Measurements from ENCODE around the gene FNBP1. TPM values are rescaled to one million over a fixed set of nuclear protein-coding genes. Genes with fewer than 3 reads are reported as not detected.
A peak's percentile ranks its signal among the peaks of the same experiment; 100 is the strongest.

The FNBP1 gene
- total and polyA plus RNA-seq, 8 donors = 5.3 to 18.5 (median 7.1) TPM

DNA sequence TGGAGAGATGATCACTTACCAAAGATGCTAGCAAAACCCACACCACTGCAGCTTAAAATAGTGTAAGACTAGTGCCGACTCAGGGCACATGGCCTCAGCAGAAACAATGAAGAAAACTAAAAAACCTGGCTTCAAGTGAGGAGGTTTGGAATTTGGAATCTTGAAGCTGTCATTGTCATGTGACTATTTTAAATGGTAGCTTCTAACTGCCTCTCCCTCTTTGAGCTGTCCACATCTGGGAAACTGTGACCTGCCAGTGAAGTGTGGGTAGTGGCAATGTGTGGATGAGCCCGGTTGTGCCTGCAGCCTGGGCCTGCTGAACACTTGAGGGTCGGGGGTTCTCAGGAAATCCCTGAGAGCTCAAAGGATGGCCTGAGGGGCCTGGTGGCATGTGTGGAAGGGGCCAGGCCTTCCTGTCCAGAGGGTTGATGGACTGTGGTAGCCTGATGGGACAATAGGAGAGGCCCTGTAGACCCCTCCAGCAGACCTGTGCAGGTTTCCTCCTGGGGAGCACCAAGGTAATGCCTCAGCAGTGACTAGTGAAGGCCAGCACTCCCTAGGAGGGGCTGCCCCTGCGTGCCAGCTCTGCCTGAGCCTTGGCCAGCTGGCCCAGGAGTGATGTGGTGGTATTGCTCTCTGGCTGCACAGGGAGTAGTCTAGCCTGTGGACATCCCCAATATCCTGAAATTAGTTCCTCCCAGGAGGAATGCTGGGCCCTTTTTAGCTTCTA, 194.1 kb downstream of the FNBP1 start:
- H3K4me1 ChIP-seq = no peaks in the 10 kb centered on the region
- H3K9me3 ChIP-seq = no peaks in the 10 kb centered on the region
- 80 to 91% methylated on average over 4 of the region's 4 CpGs for WGBS, 2 donors
- ATAC-seq (no peak), FAIRE-seq (no peak), DNase-seq (no peak)
- TF ChIP-seq, protein P1, sequence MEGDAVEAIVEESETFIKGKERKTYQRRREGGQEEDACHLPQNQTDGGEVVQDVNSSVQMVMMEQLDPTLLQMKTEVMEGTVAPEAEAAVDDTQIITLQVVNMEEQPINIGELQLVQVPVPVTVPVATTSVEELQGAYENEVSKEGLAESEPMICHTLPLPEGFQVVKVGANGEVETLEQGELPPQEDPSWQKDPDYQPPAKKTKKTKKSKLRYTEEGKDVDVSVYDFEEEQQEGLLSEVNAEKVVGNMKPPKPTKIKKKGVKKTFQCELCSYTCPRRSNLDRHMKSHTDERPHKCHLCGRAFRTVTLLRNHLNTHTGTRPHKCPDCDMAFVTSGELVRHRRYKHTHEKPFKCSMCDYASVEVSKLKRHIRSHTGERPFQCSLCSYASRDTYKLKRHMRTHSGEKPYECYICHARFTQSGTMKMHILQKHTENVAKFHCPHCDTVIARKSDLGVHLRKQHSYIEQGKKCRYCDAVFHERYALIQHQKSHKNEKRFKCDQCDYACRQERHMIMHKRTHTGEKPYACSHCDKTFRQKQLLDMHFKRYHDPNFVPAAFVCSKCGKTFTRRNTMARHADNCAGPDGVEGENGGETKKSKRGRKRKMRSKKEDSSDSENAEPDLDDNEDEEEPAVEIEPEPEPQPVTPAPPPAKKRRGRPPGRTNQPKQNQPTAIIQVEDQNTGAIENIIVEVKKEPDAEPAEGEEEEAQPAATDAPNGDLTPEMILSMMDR (IDR thresholded peaks at IDR 0.05) = no peak
- intact Hi-C loops (cut with DNase I) = no loop called here
- H3K27me3 ChIP-seq = no peaks in the 10 kb centered on the region
- H3K27ac ChIP-seq = no peak overlapping the region
- peaks cover 0 to 23% (median 11%) of the 10 kb centered on the region in 3 donors for H3K36me3 ChIP-seq
- no peak overlapping the region for H3K4me3 ChIP-seq

DNA sequence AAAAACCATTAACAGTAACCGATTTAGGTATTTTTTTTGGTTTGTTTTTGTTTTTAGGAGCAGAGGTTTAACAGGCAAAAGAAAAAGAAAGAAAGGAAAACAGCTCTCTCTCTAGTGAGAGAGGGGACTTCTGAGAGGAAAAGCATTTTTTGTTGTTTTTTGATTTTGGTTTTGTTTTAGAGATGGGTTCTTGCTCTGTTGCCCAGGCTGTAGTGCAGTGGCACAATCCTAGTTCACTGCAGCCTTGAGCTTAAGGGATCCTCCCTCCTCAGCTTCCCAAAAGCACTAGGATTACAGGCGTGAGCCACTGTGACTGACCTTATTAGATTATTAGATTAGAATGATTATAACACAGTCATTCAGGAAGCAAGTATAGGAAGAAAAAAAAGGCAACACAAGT, 197.6 kb downstream of the FNBP1 start:
- ATAC-seq (no peak), DNase-seq (no peak), FAIRE-seq (no peak)
- intact Hi-C loops (cut with DNase I) = no loop called here
- Histone ChIP-seq H3K4me1 (no peaks in the 10 kb centered on the region), H3K27ac (no peak overlapping the region), H3K36me3 (no peaks in the 10 kb centered on the region), H3K4me3 (no peak overlapping the region), H3K27me3 (no peaks in the 10 kb centered on the region), H3K9me3 (no peaks in the 10 kb centered on the region)
- TF ChIP-seq, protein P1 (IDR thresholded peaks at IDR 0.05) = no peak
- WGBS, 2 donors = 68 to 83% methylated on average over 2 of the region's 2 CpGs

DNA sequence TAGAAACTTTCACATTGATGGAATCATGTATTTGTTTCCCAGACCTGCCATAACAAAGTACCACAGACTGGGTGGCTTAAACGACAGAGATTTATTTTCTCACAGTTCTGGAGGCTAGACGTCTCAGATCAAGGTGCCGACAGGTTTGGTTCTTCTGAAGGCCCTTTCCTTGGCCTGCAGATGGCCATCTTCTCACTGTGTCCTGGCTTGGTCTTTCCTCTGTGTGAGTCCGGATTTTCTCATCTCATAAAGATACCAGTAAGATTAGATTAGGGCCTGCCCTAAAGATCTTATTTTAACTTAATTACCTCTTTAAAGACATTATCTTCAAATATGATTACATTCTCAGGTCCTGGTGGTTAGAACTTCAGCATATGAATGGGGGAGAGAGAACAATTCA, 201.9 kb downstream of the FNBP1 start:
- no peak overlapping the region for H3K27ac ChIP-seq
- H3K4me1 ChIP-seq = peaks cover 0 to 7% (median 0%) of the 10 kb centered on the region in 3 donors
- H3K4me3 ChIP-seq = no peak overlapping the region
- DNase-seq (no peak), FAIRE-seq (no peak), ATAC-seq (peak in 2 of 4 donors; percentile 64 to 77)
- H3K36me3 ChIP-seq = no peaks in the 10 kb centered on the region
- TF ChIP-seq, protein P1 (IDR thresholded peaks at IDR 0.05) = no peak
- intact Hi-C loops (cut with DNase I) = no loop called here
- H3K27me3 ChIP-seq = no peaks in the 10 kb centered on the region
- WGBS, 2 donors = 23 to 39% methylated on average over 4 of the region's 4 CpGs
- no peaks in the 10 kb centered on the region for H3K9me3 ChIP-seq

DNA sequence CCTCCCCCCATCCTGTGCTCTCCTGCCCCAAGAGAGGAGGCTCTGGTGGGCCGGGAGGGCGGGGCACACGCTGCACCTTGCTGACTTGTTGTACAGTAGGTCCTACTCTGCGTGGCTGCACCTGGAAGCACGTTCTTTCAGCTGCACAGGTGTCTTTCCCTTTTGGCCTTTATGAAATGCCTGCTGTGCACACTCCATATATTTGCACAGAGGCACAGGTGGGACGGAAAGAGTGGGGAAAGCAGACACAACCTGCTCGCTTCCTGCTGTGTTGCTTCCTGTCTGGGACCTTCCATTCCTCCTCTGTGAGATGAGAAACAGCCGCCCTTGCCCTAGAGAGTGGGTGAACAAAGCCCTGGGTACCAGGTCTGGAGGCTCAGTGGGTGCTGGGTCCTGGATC, 203.0 kb downstream of the FNBP1 start:
- TF ChIP-seq, protein P1 (IDR thresholded peaks at IDR 0.05) = no peak
- Histone ChIP-seq H3K36me3 (no peaks in the 10 kb centered on the region), H3K4me3 (no peak overlapping the region), H3K27ac (no peak overlapping the region), H3K4me1 (peaks cover 0 to 9% (median 0%) of the 10 kb centered on the region in 3 donors), H3K27me3 (no peaks in the 10 kb centered on the region), H3K9me3 (no peaks in the 10 kb centered on the region)
- intact Hi-C loops (cut with DNase I) = no loop called here
- DNase-seq (no peak), ATAC-seq (no peak), FAIRE-seq (no peak)
- 87% methylated on average over 8 of the region's 8 CpGs for WGBS, 2 donors

DNA sequence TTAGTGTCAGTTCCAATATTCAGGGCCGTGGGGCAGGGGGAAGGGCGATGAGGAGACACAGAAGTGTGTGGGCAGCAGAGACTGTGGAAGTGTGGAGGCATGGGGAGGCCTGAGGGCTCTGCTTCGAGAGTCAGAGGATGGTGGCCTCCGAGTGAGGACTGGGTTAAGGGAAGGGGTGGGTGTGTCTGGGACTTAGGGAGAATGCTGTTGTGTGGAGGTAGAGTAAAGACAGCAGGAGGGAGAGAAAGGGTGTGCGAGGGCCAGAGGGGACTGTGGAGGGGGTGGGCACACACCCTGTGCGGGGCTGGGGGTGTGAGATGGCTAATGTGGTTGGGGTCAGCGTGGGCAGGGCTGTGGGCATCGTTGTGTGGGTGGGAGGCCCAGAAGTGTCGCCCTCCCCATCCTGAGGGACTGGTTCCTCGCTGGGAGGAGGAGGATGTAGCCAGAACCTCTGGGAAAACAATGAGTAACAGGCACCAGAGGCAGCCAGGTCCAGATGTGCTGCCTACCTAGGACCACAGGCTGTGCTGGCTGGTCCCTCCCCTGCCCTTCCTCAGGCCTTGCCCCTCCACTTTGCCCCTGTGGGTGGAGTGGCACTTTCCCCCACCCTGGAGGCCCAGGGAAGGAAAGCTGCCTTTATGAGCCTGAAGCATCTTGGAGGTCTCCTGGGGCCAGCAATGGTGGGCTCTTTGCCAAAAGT, 203.5 kb downstream of the FNBP1 start:
- no peaks in the 10 kb centered on the region for H3K36me3 ChIP-seq
- H3K9me3 ChIP-seq = no peaks in the 10 kb centered on the region
- intact Hi-C loops (cut with DNase I) = no loop called here
- peaks cover 0 to 9% (median 0%) of the 10 kb centered on the region in 3 donors for H3K4me1 ChIP-seq
- WGBS, 2 donors = 75 to 78% methylated on average over 7 to 10 of the region's 10 CpGs
- no peak for FAIRE-seq
- no peak overlapping the region for H3K27ac ChIP-seq
- ATAC-seq = no peak
- DNase-seq = no peak
- H3K4me3 ChIP-seq = no peak overlapping the region
- no peaks in the 10 kb centered on the region for H3K27me3 ChIP-seq
- TF ChIP-seq, protein P1 (IDR thresholded peaks at IDR 0.05) = no peak

Data from pancreas (tissue), 10 donors.